Coronary artery (tissue), 2 donors: ENCODE data around the gene SEC24A.
A peak's percentile ranks its signal among the peaks of the same experiment; 100 is the strongest.

Experiments used
- DNase-seq: peaks from one replicate; pipeline ENCODE4 v3.0.0-alpha.2; 2017; ENCODE audit warnings: low spot score
- H3K27ac ChIP-seq, 2 donors: fragments of 200-600 bp; sonication (generic); one replicate each; pipeline ENCODE4 v1.5.1; 2016 to 2019
- H3K4me3 ChIP-seq: fragments of 200-600 bp; sonication (generic); 2 replicates; pipeline ENCODE4 v1.5.1; 2016; ENCODE audit warnings: mild to moderate bottlenecking, moderate library complexity
- CTCF ChIP-seq: fragments of 200-600 bp; sonication (generic); IDR thresholded peaks from one replicate; pipeline ENCODE4 v1.5.1; 2019; ENCODE audit warnings: antibody characterized with exemption

The SEC24A gene

DNA sequence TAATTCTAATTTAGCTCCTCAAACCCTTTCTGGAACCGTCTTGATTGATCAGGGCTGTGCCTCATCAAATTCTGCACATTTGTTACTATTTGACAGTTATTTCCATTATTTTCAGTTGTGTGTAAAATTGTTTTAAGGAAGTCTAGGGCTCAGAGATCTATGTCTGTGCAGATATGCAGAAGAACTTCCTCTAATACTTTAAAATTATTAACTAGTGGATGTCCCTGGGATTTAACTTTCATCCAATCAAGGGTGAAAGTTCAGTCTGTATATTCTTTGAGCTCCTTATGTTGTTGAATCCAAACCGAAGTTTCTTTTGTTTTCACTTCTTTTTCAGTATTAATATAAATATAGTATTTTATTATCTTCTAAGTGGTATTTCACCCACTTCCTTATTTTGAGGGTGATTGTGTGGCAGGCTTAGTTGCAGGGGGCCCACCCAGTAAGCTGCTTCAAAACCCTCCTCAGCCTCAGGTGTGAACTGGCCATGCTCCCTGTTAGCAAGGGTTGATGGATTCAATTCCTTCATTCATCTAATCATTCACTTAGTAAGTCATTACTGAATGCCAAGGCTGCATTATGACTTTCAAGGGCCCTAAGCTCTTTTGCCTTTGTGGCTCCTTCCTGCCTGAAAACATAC, 87.7 kb downstream of the SEC24A start:
- DNase-seq: no peak
- no peak for TF ChIP-seq CTCF
- Histone ChIP-seq H3K4me3 (no peak overlapping the region), H3K27ac (no peak overlapping the region)

GRCh38 chr5:134738133-134738962, 89.8 kb downstream of the SEC24A start, which contains the start of gene CAMLG:
TSS of gene CAMLG (plus strand) at chr5:134738548. CDS start at chr5:134738621, 73 bp downstream.
- DNase-seq: peak; percentile 98
- peak within 1 kb of the TSS; percentile 94 to 98 for H3K27ac ChIP-seq
- H3K4me3 ChIP-seq: peak within 1 kb of the TSS; percentile 91
- TF ChIP-seq CTCF: no peak

- Histone ChIP-seq H3K27ac (peak overlapping the region; percentile 94 to 98), H3K4me3 (peak overlapping the region; percentile 91)
- no peak for DNase-seq
- no peak for TF ChIP-seq CTCF
Measured at GRCh38 chr5:134738963-134739661, 90.5 kb downstream of the SEC24A start.

DNA sequence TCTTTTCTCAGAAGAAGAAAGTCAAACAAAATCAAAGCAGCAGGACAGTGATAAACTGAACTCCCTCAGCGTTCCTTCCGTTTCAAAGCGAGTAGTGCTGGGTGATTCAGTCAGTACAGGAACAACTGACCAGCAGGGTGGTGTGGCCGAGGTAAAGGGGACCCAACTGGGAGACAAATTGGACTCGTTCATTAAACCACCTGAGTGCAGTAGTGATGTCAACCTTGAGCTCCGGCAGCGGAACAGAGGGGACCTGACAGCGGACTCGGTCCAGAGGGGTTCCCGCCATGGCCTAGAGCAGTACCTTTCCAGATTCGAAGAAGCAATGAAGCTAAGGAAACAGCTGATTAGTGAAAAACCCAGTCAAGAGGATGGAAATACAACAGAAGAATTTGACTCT, 92.5 kb downstream of the SEC24A start:
- TF ChIP-seq CTCF: no peak

DNA sequence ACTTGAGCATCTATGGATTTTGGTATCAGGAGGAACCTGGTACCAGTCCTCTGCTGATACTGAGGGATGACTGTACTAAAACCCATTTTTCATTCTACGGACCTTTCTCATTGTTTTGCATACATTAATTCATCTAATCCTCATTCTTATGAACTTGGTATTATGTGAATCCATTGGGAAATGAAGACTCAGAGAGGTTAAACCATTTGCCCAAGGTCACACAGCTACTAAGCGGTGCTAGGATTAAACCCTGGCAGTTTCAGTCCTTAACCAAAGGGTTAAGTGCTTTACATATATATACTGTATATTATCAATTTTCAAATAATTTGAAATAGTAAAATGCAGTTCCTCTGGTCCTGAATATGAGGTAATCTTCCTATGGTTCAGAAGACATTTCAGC, 93.5 kb downstream of the SEC24A start:
- no peak overlapping the region for H3K27ac ChIP-seq
- no peak overlapping the region for H3K4me3 ChIP-seq
- no peak for TF ChIP-seq CTCF
- DNase-seq: no peak

More for the DNA sequence above, 92.5 kb downstream of the SEC24A start:
- no peak overlapping the region for H3K27ac ChIP-seq
- no peak overlapping the region for H3K4me3 ChIP-seq
- DNase-seq: no peak

- no peak for TF ChIP-seq CTCF
Measured at GRCh38 chr5:134749415-134749814, 100.8 kb downstream of the SEC24A start.

More at GRCh38 chr5:134749415-134749814, 100.8 kb downstream of the SEC24A start:
- no peak overlapping the region for H3K27ac ChIP-seq
- no peak for DNase-seq
- H3K4me3 ChIP-seq: no peak overlapping the region
